ENCODE data around the gene PIK3R6. TPM values are rescaled to one million over a fixed set of nuclear protein-coding genes. Genes with fewer than 3 reads are reported as not detected.
A peak's percentile ranks its signal among the peaks of the same experiment; 100 is the strongest.

The PIK3R6 gene
- total RNA-seq, 1 experiment from 2014 or later = not detected

- no peaks in the 10 kb centered on the region for H3K9me3 ChIP-seq
- no peaks in the 10 kb centered on the region for H3K4me1 Mint-ChIP-seq (ENCODE audit: low read depth, unreplicated experiment)
- H3K27ac Mint-ChIP-seq (ENCODE audit: unreplicated experiment) = no peak overlapping the region
- H3K36me3 ChIP-seq (ENCODE audit: control insufficient read depth, insufficient read depth, low read length) = no peaks in the 10 kb centered on the region
- no peak for DNase-seq
- no peaks in the 10 kb centered on the region for H3K4me1 ChIP-seq
- H3K27me3 Mint-ChIP-seq (ENCODE audit: insufficient read depth, unreplicated experiment) = no peaks in the 10 kb centered on the region
- no peak overlapping the region for H3K4me3 Mint-ChIP-seq (ENCODE audit: unreplicated experiment)
- BruUV-seq (replicated peaks) = no TSS peak
- H3K36me3 Mint-ChIP-seq (ENCODE audit: insufficient read depth, unreplicated experiment) = no peaks in the 10 kb centered on the region
- no peak for TF ChIP-seq CTCF (IDR thresholded peaks at IDR 0.05; ENCODE audit: insufficient read depth in 1 of 2, low read depth in 1 of 2, low read length in 1 of 2, severe bottlenecking in 1 of 2, unreplicated experiment in 1 of 2)
- H3K9me3 Mint-ChIP-seq (ENCODE audit: unreplicated experiment) = no peaks in the 10 kb centered on the region
- CTCF ChIA-PET = no interaction called here
- intact Hi-C loops (cut with micrococcal nuclease; ENCODE audit: unreplicated experiment) = no loop called here
- no peak overlapping the region for H3K4me3 ChIP-seq (ENCODE audit: low read depth, low read length)
- POLR2A ChIA-PET = no interaction called here
- no peaks in the 10 kb centered on the region for H3K27me3 ChIP-seq (replicated peaks; ENCODE audit: control insufficient read depth, insufficient read depth, low read length)
These were observed 67.8 kb downstream of the PIK3R6 start for GRCh38 chr17:8799570-8800212.

- Histone ChIP-seq H3K4me1 (no peaks in the 10 kb centered on the region), H3K4me3 (ENCODE audit: low read depth, low read length) (no peak within 1 kb of the TSS), H3K36me3 (ENCODE audit: control insufficient read depth, insufficient read depth, low read length) (no peaks in the 10 kb centered on the region), H3K9me3 (no peaks in the 10 kb centered on the region), H3K27me3 (replicated peaks; ENCODE audit: control insufficient read depth, insufficient read depth, low read length) (no peaks in the 10 kb centered on the region)
- TF ChIP-seq CTCF (IDR thresholded peaks at IDR 0.05; ENCODE audit: insufficient read depth in 1 of 2, low read depth in 1 of 2, low read length in 1 of 2, severe bottlenecking in 1 of 2, unreplicated experiment in 1 of 2) = no peak
- peak; percentile 35 to 44 for DNase-seq
- H3K27me3 Mint-ChIP-seq (ENCODE audit: insufficient read depth, unreplicated experiment) = no peaks in the 10 kb centered on the region
- H3K4me1 Mint-ChIP-seq (ENCODE audit: low read depth, unreplicated experiment) = no peaks in the 10 kb centered on the region
- no peak within 1 kb of the TSS for H3K4me3 Mint-ChIP-seq (ENCODE audit: unreplicated experiment)
- CTCF ChIA-PET = no interaction called here
- no peak within 1 kb of the TSS for H3K27ac Mint-ChIP-seq (ENCODE audit: unreplicated experiment)
- intact Hi-C loops (cut with micrococcal nuclease; ENCODE audit: unreplicated experiment) = no loop called here
- BruUV-seq (replicated peaks) = no TSS peak
- POLR2A ChIA-PET = no interaction called here
- H3K9me3 Mint-ChIP-seq (ENCODE audit: unreplicated experiment) = no peaks in the 10 kb centered on the region
- H3K36me3 Mint-ChIP-seq (ENCODE audit: insufficient read depth, unreplicated experiment) = no peaks in the 10 kb centered on the region
These were observed 68.5 kb downstream of the PIK3R6 start, which contains the start of gene MFSD6L for GRCh38 chr17:8798846-8799569. Gene MFSD6L, minus strand, starts transcription at chr17:8799365. Its CDS starts 245 bp downstream, at chr17:8799120.

- DNase-seq = no peak
- no peak for TF ChIP-seq CTCF (IDR thresholded peaks at IDR 0.05; ENCODE audit: insufficient read depth in 1 of 2, low read depth in 1 of 2, low read length in 1 of 2, severe bottlenecking in 1 of 2, unreplicated experiment in 1 of 2)
- Histone ChIP-seq H3K9me3 (no peaks in the 10 kb centered on the region), H3K4me1 (no peaks in the 10 kb centered on the region), H3K27me3 (replicated peaks; ENCODE audit: control insufficient read depth, insufficient read depth, low read length) (no peaks in the 10 kb centered on the region), H3K36me3 (ENCODE audit: control insufficient read depth, insufficient read depth, low read length) (no peaks in the 10 kb centered on the region), H3K4me3 (ENCODE audit: low read depth, low read length) (no peak overlapping the region)
- intact Hi-C loops (cut with micrococcal nuclease; ENCODE audit: unreplicated experiment) = no loop called here
- H3K4me1 Mint-ChIP-seq (ENCODE audit: low read depth, unreplicated experiment) = peaks cover 7% of the 10 kb centered on the region
- H3K9me3 Mint-ChIP-seq (ENCODE audit: unreplicated experiment) = no peaks in the 10 kb centered on the region
- no peak overlapping the region for H3K4me3 Mint-ChIP-seq (ENCODE audit: unreplicated experiment)
- BruUV-seq (replicated peaks) = no TSS peak
- peaks cover 3% of the 10 kb centered on the region for H3K27me3 Mint-ChIP-seq (ENCODE audit: insufficient read depth, unreplicated experiment)
- ChIA-PET CTCF (no interaction called here), POLR2A (no interaction called here)
- no peaks in the 10 kb centered on the region for H3K36me3 Mint-ChIP-seq (ENCODE audit: insufficient read depth, unreplicated experiment)
- H3K27ac Mint-ChIP-seq (ENCODE audit: unreplicated experiment) = no peak overlapping the region
These were observed 69.2 kb downstream of the PIK3R6 start for GRCh38 chr17:8798176-8798845.
